Activated CD4-positive, CD25-positive, alpha-beta regulatory T cell (primary cell): ENCODE measurements around the gene COX4I2.

Source experiments
- DNase-seq, 4 experiments: peaks; one replicate each; lab custom pipeline; 2025; lab: John Stamatoyannopoulos, UW

The COX4I2 gene

DNA sequence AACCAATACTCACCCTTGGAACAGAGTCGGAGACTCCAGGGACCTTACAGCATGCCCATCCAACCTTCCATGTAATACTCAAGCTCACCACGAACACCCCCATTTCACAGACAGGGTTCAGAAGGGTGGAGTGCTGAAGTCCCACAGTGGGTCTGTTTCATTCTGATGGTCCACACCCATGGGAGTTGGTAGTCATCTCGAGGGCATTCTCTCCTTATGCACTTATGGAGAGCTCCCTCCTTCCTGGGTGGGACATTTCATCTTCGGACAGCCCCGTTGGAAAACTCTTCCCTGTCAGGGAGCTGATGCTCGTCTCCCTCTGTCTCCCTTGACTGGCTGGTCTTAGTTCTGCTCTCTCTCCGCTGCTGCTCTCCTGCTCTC, 38.9 kb downstream of the COX4I2 start:
- no peak for DNase-seq

GRCh38 chr20:31677553-31678260, 40.0 kb downstream of the COX4I2 start:
- no peak for DNase-seq

DNA sequence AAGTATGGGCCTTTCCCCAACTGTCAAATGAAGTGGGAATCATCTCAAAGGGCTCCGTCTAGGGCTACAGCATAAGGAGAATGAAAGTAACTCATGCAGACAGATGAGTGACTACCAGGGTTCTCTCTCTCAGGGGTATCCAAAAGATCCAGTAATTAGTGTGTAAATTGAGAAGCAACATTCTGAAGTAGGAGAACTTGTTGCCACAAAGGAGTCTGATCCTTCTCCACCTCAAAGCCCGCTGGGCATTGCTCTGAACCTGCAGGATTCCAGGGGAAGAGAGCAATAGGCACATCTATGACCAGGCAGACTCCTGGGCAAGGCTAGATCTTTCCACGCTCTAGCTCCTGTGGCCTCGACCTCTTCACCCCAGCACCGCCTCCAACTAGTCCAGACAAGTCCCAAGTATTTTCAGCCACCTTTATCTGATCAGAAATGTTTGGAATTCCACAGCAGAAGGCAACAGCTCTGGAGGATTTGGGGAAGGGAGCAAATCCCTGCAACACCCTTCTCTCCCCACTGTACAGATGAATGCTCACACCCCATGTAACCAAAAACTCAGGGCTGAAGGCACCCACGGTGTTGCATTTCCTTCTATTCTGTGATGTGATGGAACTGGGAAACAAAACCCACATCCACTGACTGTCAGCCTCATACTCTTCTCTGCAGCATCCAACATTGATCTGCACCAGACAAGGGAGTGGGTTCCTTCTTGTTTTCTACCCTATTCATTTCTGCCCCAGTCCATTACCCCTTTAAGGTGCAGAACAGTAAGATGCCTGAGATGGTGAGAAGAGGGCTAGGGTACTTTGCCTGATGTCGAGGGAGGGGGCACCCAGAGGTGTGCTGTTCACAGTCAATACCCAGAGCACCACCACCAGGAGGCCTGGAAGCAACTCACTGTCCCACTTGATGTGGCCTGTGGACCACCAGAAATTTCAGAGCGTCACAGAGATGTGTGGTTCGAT, 41.0 kb downstream of the COX4I2 start:
- no peak for DNase-seq

- no peak for DNase-seq
Measured at GRCh38 chr20:31679357-31680285, 41.9 kb downstream of the COX4I2 start.

- DNase-seq: no peak
Measured at GRCh38 chr20:31680286-31681127, 42.8 kb downstream of the COX4I2 start.

DNA sequence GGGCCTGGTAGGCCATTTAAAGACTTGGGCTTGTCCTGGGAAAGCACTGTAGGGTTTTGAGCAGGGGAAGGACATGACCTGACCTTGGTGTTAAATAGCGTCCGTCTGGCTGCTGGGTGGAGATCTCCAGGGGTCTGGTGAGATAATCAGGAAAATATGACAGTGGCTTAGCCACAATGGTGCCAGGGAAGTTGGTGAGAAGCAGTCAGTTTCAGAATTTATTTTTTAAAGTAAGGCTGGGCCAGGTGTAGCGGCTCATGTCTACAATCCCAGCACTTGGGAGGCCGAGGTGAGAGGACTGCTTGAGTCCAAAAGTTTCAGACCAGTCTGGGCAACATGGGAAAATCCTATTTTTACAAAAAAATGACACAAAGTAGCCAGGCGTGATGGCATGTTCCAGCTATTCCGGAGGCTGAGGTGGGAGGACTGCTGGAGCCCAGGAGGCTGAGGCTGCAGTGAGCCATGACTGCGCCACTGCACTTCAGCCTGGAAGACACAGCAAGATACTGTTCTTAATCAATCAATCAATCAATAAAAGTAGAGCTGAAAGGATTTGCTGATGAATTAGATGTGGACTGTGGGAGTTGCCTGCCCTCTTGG, 43.5 kb downstream of the COX4I2 start:
- no peak for DNase-seq

DNA sequence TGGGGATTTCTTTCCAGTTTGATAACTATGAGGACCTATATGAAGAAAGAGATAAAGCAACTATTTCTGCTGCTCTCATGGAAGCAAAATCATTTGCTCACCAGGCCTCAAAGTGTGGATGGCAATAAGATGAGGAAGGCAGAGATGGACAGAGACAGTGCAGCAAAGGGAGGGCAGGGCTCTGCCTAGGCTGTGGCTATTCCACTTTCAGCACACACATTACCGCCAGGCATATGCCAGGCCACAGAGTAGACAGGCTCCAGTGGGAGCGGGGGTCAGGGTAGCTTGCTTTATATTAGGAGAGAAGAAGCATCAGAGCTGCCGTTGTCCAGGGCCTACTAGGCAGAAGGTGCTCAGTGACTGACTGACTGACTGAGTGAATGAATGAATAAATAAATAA, 44.1 kb downstream of the COX4I2 start:
- no peak for DNase-seq

DNA sequence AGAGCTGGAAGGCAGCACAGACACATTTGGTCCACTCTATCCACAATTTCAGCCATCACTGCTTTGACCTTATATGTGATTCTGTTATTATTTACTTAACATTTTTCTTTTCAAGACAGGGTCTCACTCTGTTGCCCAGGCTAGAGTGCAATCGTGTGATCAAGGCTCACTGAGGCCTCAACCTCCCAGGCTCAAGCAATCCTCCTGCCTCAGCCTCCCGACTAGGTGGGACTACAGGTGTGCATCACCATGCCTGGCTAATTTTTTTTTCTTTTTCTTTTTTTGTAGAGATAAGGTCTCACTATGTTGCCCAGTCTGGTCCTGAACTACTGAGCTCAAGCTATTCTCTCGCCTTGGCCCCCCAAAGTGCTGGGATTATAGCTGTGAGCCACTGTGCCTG, 44.6 kb downstream of the COX4I2 start:
- no peak for DNase-seq

DNA sequence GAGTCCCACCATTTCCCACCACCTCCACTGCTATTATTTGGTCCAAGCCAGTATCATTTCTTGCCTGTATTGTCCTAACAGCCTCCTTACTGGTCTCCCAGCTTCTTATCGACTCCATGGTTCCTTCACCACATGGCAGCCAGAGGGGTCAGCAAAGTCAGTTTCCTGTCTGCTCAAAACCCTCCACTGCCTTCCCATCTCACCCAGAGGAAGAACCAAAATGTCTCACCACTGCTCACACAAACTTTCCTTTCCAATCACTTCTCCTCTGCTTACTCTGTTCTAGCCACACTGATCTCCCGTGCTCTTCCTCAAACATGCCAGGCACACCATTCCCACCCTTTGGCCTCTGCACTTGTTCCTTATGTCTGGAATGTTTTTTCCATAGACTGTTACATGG, 45.2 kb downstream of the COX4I2 start:
- no peak for DNase-seq

GRCh38 chr20:31684153-31685015, 46.7 kb downstream of the COX4I2 start:
- no peak for DNase-seq

DNA sequence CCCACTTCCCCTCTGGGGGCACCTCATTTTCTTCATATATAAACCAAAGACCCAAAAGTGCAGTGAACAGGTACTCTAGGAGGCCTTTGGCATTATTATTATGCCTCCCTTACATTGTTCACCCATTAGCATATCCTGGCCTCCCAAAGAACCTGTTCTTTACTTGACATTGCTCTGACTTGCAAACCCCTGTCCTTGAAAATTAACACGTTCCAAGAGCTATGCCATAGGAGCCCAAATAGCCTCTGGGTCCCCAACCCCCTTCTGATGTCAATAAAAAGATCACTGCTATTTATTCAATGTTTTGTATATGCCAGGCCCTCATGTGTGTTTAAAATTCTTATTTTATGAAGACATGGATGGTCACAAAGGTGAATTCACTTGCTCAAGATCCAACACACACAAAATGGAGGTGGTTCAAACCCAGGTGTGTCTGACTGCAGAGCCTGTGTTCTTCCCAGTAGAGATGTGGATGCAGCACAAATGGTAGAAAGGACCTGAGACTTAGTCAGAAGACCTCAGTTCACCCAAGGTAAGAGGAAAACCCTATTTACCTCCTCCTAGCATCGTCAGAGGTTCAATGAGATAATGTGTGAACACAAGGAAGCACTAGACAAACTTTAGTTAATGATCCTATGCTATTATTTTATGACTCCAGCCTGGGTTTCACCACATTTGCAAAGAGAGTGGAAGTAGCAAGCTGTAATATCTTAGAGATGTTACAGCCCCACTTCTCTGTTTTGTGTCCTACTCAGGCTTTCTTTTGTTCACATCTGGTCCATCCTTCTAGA, 48.3 kb downstream of the COX4I2 start:
- no peak for DNase-seq

GRCh38 chr20:31687777-31688176, 50.1 kb downstream of the COX4I2 start:
- DNase-seq: no peak

- no peak for DNase-seq
Measured at GRCh38 chr20:31689141-31689540, 51.4 kb downstream of the COX4I2 start.

DNA sequence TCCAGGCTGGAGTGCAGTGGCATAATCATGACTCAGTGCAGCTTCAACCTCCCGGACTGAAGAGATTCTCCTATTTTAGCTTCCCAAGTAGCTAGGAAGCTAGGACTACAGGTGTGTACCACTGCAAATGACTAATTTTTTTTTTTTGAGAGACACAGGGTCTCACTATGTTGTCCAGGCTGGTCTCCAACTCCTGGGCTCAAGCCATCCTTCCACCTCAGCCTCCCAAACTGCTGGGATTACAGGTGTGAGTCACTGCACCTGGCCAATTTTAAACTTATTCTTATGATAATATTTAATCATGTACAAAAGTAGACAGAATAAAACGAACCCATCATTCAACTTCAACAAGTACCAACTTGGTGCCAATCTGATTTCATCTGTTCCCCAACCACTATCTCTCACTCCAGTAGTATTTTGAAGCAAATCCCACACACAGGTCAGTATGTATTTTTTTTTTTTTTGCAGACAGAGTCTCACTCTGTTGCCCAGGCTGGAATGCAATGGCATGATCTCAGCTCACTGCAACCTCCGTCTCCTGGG, 52.5 kb downstream of the COX4I2 start:
- no peak for DNase-seq

GRCh38 chr20:31691646-31692275, 54.0 kb downstream of the COX4I2 start:
- DNase-seq: no peak

DNA sequence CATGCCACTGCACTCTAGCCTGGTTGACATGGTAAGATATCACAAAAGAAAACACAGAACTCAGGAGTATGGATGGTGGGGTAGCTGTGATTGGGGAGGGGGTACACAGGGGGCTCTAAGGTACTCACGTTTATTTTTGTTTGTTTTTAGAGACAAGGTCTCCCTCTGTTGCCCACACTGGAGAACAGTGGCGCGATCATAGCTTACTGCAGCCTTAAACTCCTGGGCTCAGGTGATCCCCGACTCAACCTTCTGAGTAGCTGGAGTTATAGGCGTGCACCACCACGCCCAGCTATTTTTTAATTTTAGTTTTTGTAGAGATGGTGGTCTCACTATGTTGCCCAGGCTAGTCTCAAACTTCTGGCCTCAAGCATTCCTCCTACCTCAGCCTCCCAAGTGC, 55.7 kb downstream of the COX4I2 start:
- DNase-seq: no peak

GRCh38 chr20:31693987-31694661, 56.4 kb downstream of the COX4I2 start:
- DNase-seq: no peak
